GM19452 (cell line): Measurements from ENCODE around the gene ANKRD44.

Experiments used
- ATAC-seq: cut with Tn5 transposase; IDR thresholded peaks from one replicate; pipeline ENCODE4 v1.9.1; 2021; ENCODE audit not compliant: unreplicated experiment

ANKRD44 gene

GRCh38 chr2:197265036-197265435 is 45.5 kb downstream of the ANKRD44 start:
- ATAC-seq, result no peak

GRCh38 chr2:197264332-197264731 is 46.2 kb downstream of the ANKRD44 start:
- ATAC-seq, result no peak

- ATAC-seq, result no peak
Measured at GRCh38 chr2:197263077-197263476, 47.5 kb downstream of the ANKRD44 start.

GRCh38 chr2:197261808-197262226 is 48.8 kb downstream of the ANKRD44 start:
- peak; percentile 63 for ATAC-seq

- ATAC-seq, result no peak
Measured at GRCh38 chr2:197259470-197259999, 51.0 kb downstream of the ANKRD44 start.

- ATAC-seq, result no peak
Measured at GRCh38 chr2:197258580-197258979, 52.0 kb downstream of the ANKRD44 start.

- no peak for ATAC-seq
Measured at GRCh38 chr2:197256547-197257170, 53.9 kb downstream of the ANKRD44 start.

GRCh38 chr2:197256021-197256420 is 54.6 kb downstream of the ANKRD44 start:
- ATAC-seq, result no peak

GRCh38 chr2:197255543-197255942 is 55.0 kb downstream of the ANKRD44 start:
- ATAC-seq, result peak; percentile 89

GRCh38 chr2:197254776-197255530 is 55.6 kb downstream of the ANKRD44 start:
- peak; percentile 35 for ATAC-seq

- ATAC-seq, result no peak
Measured at GRCh38 chr2:197251576-197251975, 59.0 kb downstream of the ANKRD44 start.

GRCh38 chr2:197251163-197251562 is 59.4 kb downstream of the ANKRD44 start:
- no peak for ATAC-seq

GRCh38 chr2:197250084-197250397 is 60.5 kb downstream of the ANKRD44 start:
- ATAC-seq, result no peak

GRCh38 chr2:197249381-197250083 is 61.0 kb downstream of the ANKRD44 start:
- no peak for ATAC-seq

- no peak for ATAC-seq
Measured at GRCh38 chr2:197248623-197249022, 62.0 kb downstream of the ANKRD44 start.

GRCh38 chr2:197248001-197248401 is 62.6 kb downstream of the ANKRD44 start:
- ATAC-seq, result no peak

GRCh38 chr2:197247083-197247482 is 63.5 kb downstream of the ANKRD44 start:
- ATAC-seq, result peak; percentile 64

GRCh38 chr2:197245829-197246804 is 64.5 kb downstream of the ANKRD44 start:
- ATAC-seq, result no peak

GRCh38 chr2:197244349-197244748 is 66.2 kb downstream of the ANKRD44 start:
- no peak for ATAC-seq

- no peak for ATAC-seq
Measured at GRCh38 chr2:197242719-197243118, 67.9 kb downstream of the ANKRD44 start.

GRCh38 chr2:197241596-197241995 is 69.0 kb downstream of the ANKRD44 start:
- ATAC-seq, result no peak
